Measurements from ENCODE around the gene LNP1.
"Not testable (repeated sequence)": the region's sequence is repeated elsewhere in the genome, so short reads cannot be mapped to it uniquely, and the experiment has no call there.

The LNP1 gene

GRCh38 chr3:100400780-100401673 lies at the start of gene LNP1, which contains the start of gene TOMM70:
Gene LNP1 (plus strand): TSS chr3:100401539. CDS start chr3:100429730, 28,191 bp downstream.
Gene TOMM70 (minus strand): TSS chr3:100401089. CDS start chr3:100400949, 140 bp downstream.
- peak; percentile 86 to 97 for DNase-seq (ENCODE audit: extremely low read depth in 1 of 2, low read depth in 1 of 2)

- DNase-seq (ENCODE audit: extremely low read depth in 1 of 2, low read depth in 1 of 2) = not testable (repeated sequence)
These were observed 49.6 kb upstream of the LNP1 start for GRCh38 chr3:100351770-100352169.

DNA sequence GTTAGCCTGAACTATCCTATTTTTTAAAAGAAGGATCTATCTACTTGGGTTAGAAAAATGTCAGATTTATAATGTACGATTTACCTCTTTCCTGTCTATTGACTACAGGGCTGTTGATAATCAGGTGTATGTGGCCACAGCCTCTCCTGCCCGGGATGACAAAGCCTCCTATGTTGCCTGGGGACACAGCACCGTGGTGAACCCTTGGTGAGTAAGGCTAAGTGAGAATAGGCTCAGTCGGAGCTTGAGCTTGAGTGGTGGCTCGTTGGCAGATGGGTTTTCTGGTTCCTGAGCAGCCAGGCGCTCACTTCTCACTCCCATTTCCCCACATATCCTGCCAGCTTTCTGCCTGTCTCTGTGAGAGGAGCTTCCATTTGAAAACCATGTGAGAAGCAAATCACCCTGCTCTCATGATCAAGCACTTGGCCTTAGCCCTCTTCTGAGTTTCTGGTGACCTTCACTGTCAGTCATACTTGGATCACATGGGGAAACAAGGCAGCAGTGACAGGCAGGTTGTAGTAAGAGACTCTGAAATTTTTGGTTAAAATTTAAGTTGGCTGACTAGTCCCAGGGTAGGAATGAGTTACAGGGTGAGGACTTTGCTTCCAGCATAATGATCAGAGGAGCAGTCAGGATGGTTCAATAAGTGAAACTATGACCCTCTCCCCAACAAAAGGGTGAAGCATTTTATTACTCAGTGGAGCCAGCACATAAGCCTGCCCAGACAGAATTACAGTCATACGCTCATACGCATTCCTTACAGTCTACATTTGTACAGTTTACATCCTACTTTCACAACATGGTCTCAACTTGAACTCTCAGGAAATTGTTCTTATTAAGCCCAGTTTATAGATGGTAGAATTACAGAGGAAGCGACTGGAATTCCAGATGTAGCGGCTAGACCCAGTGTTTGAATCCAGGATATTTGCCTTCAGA lies 48.8 kb upstream of the LNP1 start:
- no peak for DNase-seq (ENCODE audit: extremely low read depth in 1 of 2, low read depth in 1 of 2)

DNA sequence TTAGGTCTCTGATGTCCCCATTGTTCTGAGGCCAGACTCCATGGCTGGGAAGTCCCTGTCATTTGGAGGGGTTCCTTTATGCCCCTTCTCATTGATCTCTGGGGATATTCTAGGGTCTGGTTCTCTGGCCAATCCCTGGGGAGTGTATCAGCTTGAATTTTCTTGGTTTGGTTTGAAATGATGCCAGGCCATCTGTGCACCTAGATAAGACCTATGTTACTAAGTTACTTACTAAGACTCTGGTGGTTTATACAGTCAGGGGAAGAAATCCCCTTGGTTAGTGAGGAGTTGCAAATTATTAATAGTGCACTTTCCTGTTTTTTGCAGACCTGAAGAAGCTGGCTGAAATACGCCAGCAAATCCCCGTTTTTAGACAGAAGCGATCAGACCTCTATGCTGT lies 46.5 kb upstream of the LNP1 start:
- DNase-seq (ENCODE audit: extremely low read depth in 1 of 2, low read depth in 1 of 2) = no peak

DNA sequence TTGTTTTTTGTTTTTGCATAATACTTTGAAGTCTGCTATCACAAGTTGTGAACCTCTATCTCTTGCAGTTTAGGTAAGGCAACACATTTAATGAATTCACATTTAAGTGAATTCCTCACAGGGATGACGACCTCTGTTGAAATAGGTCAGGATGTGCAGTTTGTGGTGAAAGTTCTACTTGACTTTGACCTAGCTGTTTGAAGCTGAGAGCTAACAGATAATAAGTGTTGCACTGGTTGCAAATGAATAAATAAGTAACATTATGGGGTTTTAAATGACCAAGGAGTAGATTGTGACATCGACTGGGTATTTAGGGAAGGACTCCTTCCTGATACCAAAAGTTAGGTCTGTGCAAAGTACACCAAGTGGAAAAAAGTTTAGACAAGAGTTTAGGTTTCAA lies 42.9 kb upstream of the LNP1 start:
- DNase-seq (ENCODE audit: extremely low read depth in 1 of 2, low read depth in 1 of 2) = no peak

DNA sequence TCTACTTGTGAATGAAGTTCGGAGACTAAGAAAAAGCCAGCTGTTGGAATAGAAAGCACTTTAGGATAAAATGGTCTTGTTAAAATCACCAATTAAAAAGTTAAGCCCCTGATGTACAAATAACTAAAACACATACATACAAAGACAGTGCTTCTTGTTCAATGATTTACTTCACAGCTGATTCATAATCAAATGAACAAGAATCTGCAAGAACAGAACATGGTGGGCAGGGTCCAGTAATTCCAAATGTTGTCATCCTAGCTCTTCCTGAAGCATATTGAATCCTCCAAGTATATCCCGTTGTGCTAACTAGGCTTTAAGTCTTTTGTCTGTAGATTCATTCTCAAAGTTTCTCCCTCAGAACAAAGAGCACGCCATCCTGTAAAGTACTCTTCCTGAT lies 42.3 kb upstream of the LNP1 start:
- DNase-seq (ENCODE audit: extremely low read depth in 1 of 2, low read depth in 1 of 2) = no peak

- no peak for DNase-seq (ENCODE audit: extremely low read depth in 1 of 2, low read depth in 1 of 2)
These were observed 40.4 kb upstream of the LNP1 start for GRCh38 chr3:100360757-100361496.

DNA sequence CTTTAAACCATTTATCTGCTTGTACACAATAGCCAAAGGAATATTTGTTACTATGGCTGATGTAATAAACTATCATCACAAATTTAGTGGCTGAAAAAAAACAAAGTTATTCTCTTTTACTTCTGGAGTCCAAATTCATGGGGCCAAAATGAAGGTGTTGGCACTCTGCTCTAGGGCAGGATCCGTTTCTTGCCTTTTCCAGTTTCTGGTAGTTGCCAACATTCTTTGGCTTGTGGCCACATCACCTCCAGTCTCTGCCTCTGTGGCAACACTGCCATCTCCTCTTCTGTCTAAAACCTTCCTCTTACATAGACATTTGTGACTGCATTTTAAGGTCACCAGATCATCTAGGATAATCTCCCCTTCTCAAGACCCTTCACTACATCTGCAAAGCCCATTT lies 39.4 kb upstream of the LNP1 start:
- DNase-seq (ENCODE audit: extremely low read depth in 1 of 2, low read depth in 1 of 2) = no peak

DNA sequence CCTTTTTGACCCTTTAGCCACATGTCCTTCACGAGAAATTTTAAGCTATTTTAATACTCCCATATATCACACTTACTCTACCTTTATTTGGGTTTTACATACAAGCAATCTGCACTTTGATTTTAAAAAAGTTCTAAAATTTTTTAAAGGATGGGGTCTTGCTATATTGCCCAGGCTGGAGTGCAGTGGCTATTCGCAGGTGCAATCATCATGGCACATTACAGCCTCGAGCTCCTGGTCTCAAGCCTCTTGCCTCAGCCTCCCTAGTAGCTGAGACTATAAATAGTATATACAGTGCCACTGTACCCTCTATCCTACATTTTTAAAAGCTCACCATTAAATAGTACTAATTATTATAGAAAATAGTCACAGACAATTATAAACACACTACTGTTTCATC lies 36.9 kb upstream of the LNP1 start:
- no peak for DNase-seq (ENCODE audit: extremely low read depth in 1 of 2, low read depth in 1 of 2)

DNA sequence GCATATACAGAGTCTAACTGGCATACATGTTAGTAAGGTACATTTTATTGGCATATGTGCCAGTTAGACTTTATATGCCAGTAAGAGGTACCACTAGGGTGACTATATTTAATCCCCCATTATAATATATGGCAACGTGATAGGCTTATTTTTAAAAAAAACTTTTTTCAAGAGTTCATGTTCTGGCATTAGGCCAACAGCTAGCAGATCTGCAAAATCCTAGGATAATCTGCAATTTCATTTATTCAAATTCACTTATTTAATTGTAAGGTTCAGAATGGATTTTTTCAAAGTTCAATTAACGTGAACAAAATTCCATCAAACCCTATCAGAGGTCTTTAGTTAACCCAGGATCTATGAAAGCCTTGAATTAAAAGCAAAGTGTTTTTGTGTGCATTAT lies 34.9 kb upstream of the LNP1 start:
- DNase-seq (ENCODE audit: extremely low read depth in 1 of 2, low read depth in 1 of 2) = no peak

GRCh38 chr3:100368441-100368840 lies 32.9 kb upstream of the LNP1 start:
- no peak for DNase-seq (ENCODE audit: extremely low read depth in 1 of 2, low read depth in 1 of 2)

DNA sequence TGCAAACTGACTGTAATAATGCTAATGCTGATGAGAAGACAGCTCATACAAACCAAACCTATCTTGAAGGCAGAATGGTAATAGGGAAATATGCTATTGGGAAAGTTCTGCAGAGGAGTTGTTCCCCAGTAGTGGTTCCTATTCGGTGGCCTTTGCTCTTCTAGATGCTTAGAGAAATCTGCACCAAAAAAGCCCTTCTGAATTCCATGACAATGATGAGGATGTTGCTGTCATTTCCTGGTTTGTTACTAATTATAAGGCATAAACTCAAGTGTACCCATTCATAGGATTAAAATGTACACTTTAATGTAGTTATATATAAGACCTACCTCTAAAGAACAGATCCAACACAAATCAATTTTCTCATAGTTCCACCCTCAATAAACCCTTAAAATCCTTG lies 30.6 kb upstream of the LNP1 start:
- DNase-seq (ENCODE audit: extremely low read depth in 1 of 2, low read depth in 1 of 2) = no peak

DNA sequence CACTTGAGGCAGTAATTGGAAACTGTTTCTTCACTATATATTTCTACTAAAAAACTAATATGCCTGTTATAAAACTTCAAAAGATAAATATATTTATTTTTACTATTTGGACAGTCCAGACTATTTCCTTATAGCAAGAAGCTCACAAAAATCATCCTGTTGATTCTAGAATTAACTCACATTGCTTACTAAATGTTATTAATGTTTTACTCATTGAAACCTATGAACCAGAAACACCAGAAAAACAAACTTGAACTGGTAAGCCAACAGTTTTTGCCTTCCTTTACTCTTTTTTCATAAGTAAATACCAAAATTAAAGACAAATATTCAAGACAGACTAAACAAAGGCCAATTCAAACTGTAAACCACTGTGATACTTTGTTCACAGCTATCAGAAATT lies 26.8 kb upstream of the LNP1 start:
- DNase-seq (ENCODE audit: extremely low read depth in 1 of 2, low read depth in 1 of 2) = no peak

GRCh38 chr3:100376301-100376700 lies 25.0 kb upstream of the LNP1 start:
- DNase-seq (ENCODE audit: extremely low read depth in 1 of 2, low read depth in 1 of 2) = no peak

DNA sequence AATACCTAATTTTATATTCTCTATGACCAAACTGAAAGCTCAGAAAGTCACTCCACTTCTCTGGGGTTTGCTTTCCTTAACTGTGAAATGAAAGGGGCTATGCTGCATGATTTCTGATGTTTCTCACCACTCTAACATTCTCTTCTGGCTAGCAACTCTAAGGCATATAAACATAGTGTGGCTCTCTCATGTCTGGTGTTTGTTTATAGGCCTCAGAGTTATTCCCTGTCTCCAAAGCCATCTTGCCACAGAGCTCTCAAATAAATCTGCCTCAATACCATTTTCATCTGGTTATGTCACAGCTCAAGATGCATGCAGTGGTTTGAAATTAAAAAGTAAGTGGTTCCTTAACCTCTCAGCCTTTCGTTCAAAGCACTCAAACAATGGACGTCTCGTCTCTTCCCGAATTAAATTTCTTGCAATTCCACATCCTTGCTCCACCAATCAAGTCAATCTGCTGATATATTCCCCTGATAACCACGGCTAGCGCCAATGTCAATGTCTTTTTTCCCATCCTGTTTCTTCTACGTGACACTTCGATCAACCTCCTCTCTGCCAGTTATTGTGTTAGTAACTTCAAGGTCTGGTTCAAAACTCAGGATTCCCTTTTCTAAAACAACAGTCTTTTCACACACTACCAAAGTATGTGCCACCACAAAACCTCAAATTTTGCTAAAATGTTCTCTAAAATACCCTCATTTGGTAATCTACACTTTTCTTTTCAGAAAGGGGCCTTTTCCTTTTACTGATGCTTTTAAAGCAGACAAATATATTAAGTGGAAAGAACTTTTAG lies 16.4 kb upstream of the LNP1 start:
- DNase-seq (ENCODE audit: extremely low read depth in 1 of 2, low read depth in 1 of 2) = no peak

GRCh38 chr3:100386437-100387074 lies 14.8 kb upstream of the LNP1 start:
- DNase-seq (ENCODE audit: extremely low read depth in 1 of 2, low read depth in 1 of 2) = no peak

GRCh38 chr3:100389025-100389424 lies 12.3 kb upstream of the LNP1 start:
- no peak for DNase-seq (ENCODE audit: extremely low read depth in 1 of 2, low read depth in 1 of 2)

GRCh38 chr3:100395679-100396431 lies 5.5 kb upstream of the LNP1 start:
- no peak for DNase-seq (ENCODE audit: extremely low read depth in 1 of 2, low read depth in 1 of 2)

- no peak for DNase-seq (ENCODE audit: extremely low read depth in 1 of 2, low read depth in 1 of 2)
These were observed 4.4 kb upstream of the LNP1 start for GRCh38 chr3:100396967-100397366.

Data from stimulated activated CD8-positive, alpha-beta memory T cell treated with anti-CD3 and anti-CD28 coated beads, Interleukin-7, amount 100 ng/mL, for 48 hours (primary cell).